ENCODE data around the gene LILRB1.

- no peak for TF ChIP-seq CTCF (IDR thresholded peaks at IDR 0.05)
- TF ChIP-seq EP300 (IDR thresholded peaks at IDR 0.05), result no peak
- TF ChIP-seq POLR2A (IDR thresholded peaks at IDR 0.05), result no peak
These were observed 23.1 kb upstream of the LILRB1 start for GRCh38 chr19:54606891-54607784.
